ENCODE data around the gene TRIM43B. TPM values are rescaled to one million over a fixed set of nuclear protein-coding genes. Genes with fewer than 3 reads are reported as not detected.
"Not testable (repeated sequence)": the region's sequence is repeated elsewhere in the genome, so short reads cannot be mapped to it uniquely, and the experiment has no call there.

Gene TRIM43B
- total RNA-seq, 1 donor from 2014 or later = not detected

- no peaks in the 10 kb centered on the region for H3K36me3 Mint-ChIP-seq
- Histone ChIP-seq H3K9ac (no peak overlapping the region), H3K4me1 (no peaks in the 10 kb centered on the region), H3K27me3 (no peaks in the 10 kb centered on the region), H4K20me1 (ENCODE audit: low read depth) (no peaks in the 10 kb centered on the region), H3K4me3 (no peak overlapping the region), H3K79me2 (ENCODE audit: low read depth) (no peaks in the 10 kb centered on the region), H3K27ac (no peak overlapping the region), H2AFZ (replicated peaks) (no peak overlapping the region), H3K4me2 (no peak overlapping the region), H3K9me3 (ENCODE audit: low read depth) (peaks cover 24% of the 10 kb centered on the region), H3K36me3 (no peaks in the 10 kb centered on the region), H3F3A (ENCODE audit: low read depth) (no peaks in the 10 kb centered on the region)
- TF ChIP-seq EZH2 (IDR thresholded peaks at IDR 0.05) = no peak
- TF ChIP-seq CTCF (IDR thresholded peaks at IDR 0.05) = no peak
- no peak for TF ChIP-seq EZH2phosphoT487 (IDR thresholded peaks at IDR 0.05)
- H3K27me3 Mint-ChIP-seq (ENCODE audit: insufficient read depth, low read depth) = no peaks in the 10 kb centered on the region
- H3K4me1 Mint-ChIP-seq = no peaks in the 10 kb centered on the region
- H3K4me3 Mint-ChIP-seq = no peak overlapping the region
- no peak overlapping the region for H3K27ac Mint-ChIP-seq
- H3K9me3 Mint-ChIP-seq = no peaks in the 10 kb centered on the region
- DNase-seq (ENCODE audit: low spot score) = no peak
These were observed 16.3 kb upstream of the TRIM43B start for GRCh38 chr2:95500854-95501253.

GRCh38 chr2:95492076-95492475, 7.5 kb upstream of the TRIM43B start:
- H4K20me1 ChIP-seq (ENCODE audit: low read depth); H3K27ac ChIP-seq; H3K4me1 ChIP-seq; H3F3A ChIP-seq (ENCODE audit: low read depth); H3K36me3 ChIP-seq; H2AFZ ChIP-seq (replicated peaks); H3K27me3 Mint-ChIP-seq (ENCODE audit: insufficient read depth, low read depth); H3K4me3 ChIP-seq; H3K9me3 Mint-ChIP-seq; H3K4me1 Mint-ChIP-seq; H3K27me3 ChIP-seq; H3K27ac Mint-ChIP-seq; H3K4me3 Mint-ChIP-seq; H3K9ac ChIP-seq; H3K9me3 ChIP-seq (ENCODE audit: low read depth); DNase-seq (ENCODE audit: low spot score); H3K79me2 ChIP-seq (ENCODE audit: low read depth); H3K4me2 ChIP-seq; H3K36me3 Mint-ChIP-seq: not testable (repeated sequence)

- not testable (repeated sequence) for H3K27ac Mint-ChIP-seq; H3K4me3 ChIP-seq; H3K4me2 ChIP-seq; H2AFZ ChIP-seq (replicated peaks); H3K9me3 ChIP-seq (ENCODE audit: low read depth); H4K20me1 ChIP-seq (ENCODE audit: low read depth); H3K79me2 ChIP-seq (ENCODE audit: low read depth); DNase-seq (ENCODE audit: low spot score); H3K27me3 ChIP-seq; H3K4me1 Mint-ChIP-seq; H3F3A ChIP-seq (ENCODE audit: low read depth); H3K27ac ChIP-seq; H3K36me3 Mint-ChIP-seq; H3K27me3 Mint-ChIP-seq (ENCODE audit: insufficient read depth, low read depth); H3K9ac ChIP-seq; H3K9me3 Mint-ChIP-seq; H3K36me3 ChIP-seq; H3K4me3 Mint-ChIP-seq; H3K4me1 ChIP-seq
These were observed 9.5 kb downstream of the TRIM43B start for GRCh38 chr2:95475025-95475424.

- H3K9me3 Mint-ChIP-seq; H3K9ac ChIP-seq; H3K27ac Mint-ChIP-seq; H3K9me3 ChIP-seq (ENCODE audit: low read depth); H3K4me2 ChIP-seq; H3K4me1 ChIP-seq; H2AFZ ChIP-seq (replicated peaks); H3K4me1 Mint-ChIP-seq; H3K79me2 ChIP-seq (ENCODE audit: low read depth); H3K36me3 Mint-ChIP-seq; H3K27ac ChIP-seq; H3K4me3 ChIP-seq; H3K4me3 Mint-ChIP-seq; DNase-seq (ENCODE audit: low spot score); H3K27me3 Mint-ChIP-seq (ENCODE audit: insufficient read depth, low read depth); H3K27me3 ChIP-seq; H4K20me1 ChIP-seq (ENCODE audit: low read depth); H3K36me3 ChIP-seq; H3F3A ChIP-seq (ENCODE audit: low read depth): not testable (repeated sequence)
These were observed 16.6 kb downstream of the TRIM43B start for GRCh38 chr2:95467984-95468383.

GRCh38 chr2:95466572-95466971, 18.0 kb downstream of the TRIM43B start:
- DNase-seq (ENCODE audit: low spot score); H3K27ac Mint-ChIP-seq; H3K4me3 ChIP-seq; H3K4me1 ChIP-seq; H3K9ac ChIP-seq; H3K36me3 ChIP-seq; H3K79me2 ChIP-seq (ENCODE audit: low read depth); H3K27me3 ChIP-seq; H3K36me3 Mint-ChIP-seq; H3K27ac ChIP-seq; H2AFZ ChIP-seq (replicated peaks); H3K27me3 Mint-ChIP-seq (ENCODE audit: insufficient read depth, low read depth); H3K4me2 ChIP-seq; H3F3A ChIP-seq (ENCODE audit: low read depth); H3K9me3 ChIP-seq (ENCODE audit: low read depth); H4K20me1 ChIP-seq (ENCODE audit: low read depth); H3K9me3 Mint-ChIP-seq; H3K4me3 Mint-ChIP-seq; H3K4me1 Mint-ChIP-seq: not testable (repeated sequence)

GRCh38 chr2:95463292-95463691, 21.3 kb downstream of the TRIM43B start:
- H3K4me2 ChIP-seq; H3K27ac Mint-ChIP-seq; H4K20me1 ChIP-seq (ENCODE audit: low read depth); H3K4me1 Mint-ChIP-seq; H3K9me3 ChIP-seq (ENCODE audit: low read depth); H3K36me3 ChIP-seq; H3K4me3 ChIP-seq; H3K27ac ChIP-seq; H3K4me3 Mint-ChIP-seq; H3F3A ChIP-seq (ENCODE audit: low read depth); H3K9me3 Mint-ChIP-seq; H3K27me3 Mint-ChIP-seq (ENCODE audit: insufficient read depth, low read depth); H3K36me3 Mint-ChIP-seq; DNase-seq (ENCODE audit: low spot score); H2AFZ ChIP-seq (replicated peaks); H3K79me2 ChIP-seq (ENCODE audit: low read depth); H3K9ac ChIP-seq; H3K27me3 ChIP-seq; H3K4me1 ChIP-seq: not testable (repeated sequence)

- not testable (repeated sequence) for H3K9ac ChIP-seq
These were observed 39.2 kb downstream of the TRIM43B start for GRCh38 chr2:95445317-95445716.

More at GRCh38 chr2:95445317-95445716, 39.2 kb downstream of the TRIM43B start:
- H3K4me2 ChIP-seq; H3K9me3 ChIP-seq (ENCODE audit: low read depth); H3F3A ChIP-seq (ENCODE audit: low read depth); H3K4me3 Mint-ChIP-seq; H3K79me2 ChIP-seq (ENCODE audit: low read depth); DNase-seq (ENCODE audit: low spot score); H3K27ac ChIP-seq; H4K20me1 ChIP-seq (ENCODE audit: low read depth); H3K36me3 ChIP-seq; H3K36me3 Mint-ChIP-seq; H2AFZ ChIP-seq (replicated peaks); H3K9me3 Mint-ChIP-seq; H3K4me1 Mint-ChIP-seq; H3K27me3 Mint-ChIP-seq (ENCODE audit: insufficient read depth, low read depth); H3K27ac Mint-ChIP-seq; H3K4me3 ChIP-seq; H3K27me3 ChIP-seq; H3K4me1 ChIP-seq: not testable (repeated sequence)
